Nephron (organoid): ENCODE measurements around the gene ELOB.
A peak's percentile ranks its signal among the peaks of the same experiment; 100 is the strongest.

Experiments used
- H3K27ac Mint-ChIP-seq, 3 experiments: 2 replicates each; pipeline ENCODE4 v1.8.0; 2020; ENCODE audit warnings: mixed read lengths in 3 of 3, mild to moderate bottlenecking in 2 of 3, moderate library complexity in 1 of 3
- H3K27me3 Mint-ChIP-seq: 2 replicates; pipeline ENCODE4 v1.8.0; 2021; ENCODE audit warnings: low read depth, mild to moderate bottlenecking, moderate library complexity, mixed read lengths
- H3K36me3 Mint-ChIP-seq: 2 replicates; pipeline ENCODE4 v1.8.0; 2020; ENCODE audit warnings: low read depth, mixed read lengths
- H3K4me1 Mint-ChIP-seq: 2 replicates; pipeline ENCODE4 v1.8.0; 2020; ENCODE audit warnings: mixed read lengths
- H3K4me3 Mint-ChIP-seq, 3 experiments: 2 replicates each; pipeline ENCODE4 v1.8.0; 2020; ENCODE audit warnings: mild to moderate bottlenecking in 3 of 3, mixed read lengths in 3 of 3, moderate library complexity in 2 of 3
- H3K9me3 Mint-ChIP-seq: 2 replicates; pipeline ENCODE4 v1.8.0; 2020; ENCODE audit warnings: mixed read lengths
- TF ChIP-seq, protein P1 (sequence below), 3 experiments: fragments of 200-600 bp; sonication (generic); IDR thresholded peaks; one replicate each; pipeline ENCODE4 v1.5.0; 2021; ENCODE audit warnings: antibody characterized with exemption in 3 of 3; ENCODE audit not compliant: unreplicated experiment in 3 of 3

ELOB gene

DNA sequence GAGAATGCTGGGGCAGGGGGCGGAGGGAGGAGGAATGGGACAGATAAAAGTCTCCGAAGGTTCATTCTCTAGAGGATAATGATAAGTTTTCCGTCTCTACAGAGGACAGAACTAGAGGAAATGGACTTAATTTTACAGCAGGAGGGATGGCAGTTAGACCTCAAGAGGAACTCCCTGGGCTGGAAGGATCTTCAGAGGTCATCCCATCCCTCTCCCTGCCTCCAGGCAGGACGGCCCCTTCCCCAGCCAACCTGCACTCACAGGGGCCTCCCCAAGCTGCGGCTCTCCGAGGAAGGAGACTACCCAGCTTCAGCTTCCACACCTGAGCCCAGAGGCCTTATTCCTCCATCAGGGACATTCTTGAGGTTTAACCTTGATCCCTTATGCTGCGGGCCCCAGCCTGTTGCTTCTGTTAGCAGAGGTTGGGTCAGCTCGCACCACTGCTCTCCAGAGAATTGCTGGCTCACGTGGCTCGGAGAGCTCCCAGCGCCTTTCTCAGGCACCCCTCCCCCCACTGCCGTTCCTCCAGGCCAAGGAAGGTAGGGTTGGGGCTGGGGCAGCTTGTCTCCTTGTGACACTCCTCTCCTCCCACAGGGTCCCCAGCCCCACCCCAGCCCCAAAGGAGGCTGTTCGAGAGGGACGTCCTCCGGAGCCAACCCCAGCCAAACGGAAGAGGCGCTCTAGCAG is 8.5 kb downstream of the ELOB start:
- H3K27me3 Mint-ChIP-seq = no peaks in the 10 kb centered on the region
- peaks cover 92% of the 10 kb centered on the region for H3K36me3 Mint-ChIP-seq
- TF ChIP-seq, protein P1, sequence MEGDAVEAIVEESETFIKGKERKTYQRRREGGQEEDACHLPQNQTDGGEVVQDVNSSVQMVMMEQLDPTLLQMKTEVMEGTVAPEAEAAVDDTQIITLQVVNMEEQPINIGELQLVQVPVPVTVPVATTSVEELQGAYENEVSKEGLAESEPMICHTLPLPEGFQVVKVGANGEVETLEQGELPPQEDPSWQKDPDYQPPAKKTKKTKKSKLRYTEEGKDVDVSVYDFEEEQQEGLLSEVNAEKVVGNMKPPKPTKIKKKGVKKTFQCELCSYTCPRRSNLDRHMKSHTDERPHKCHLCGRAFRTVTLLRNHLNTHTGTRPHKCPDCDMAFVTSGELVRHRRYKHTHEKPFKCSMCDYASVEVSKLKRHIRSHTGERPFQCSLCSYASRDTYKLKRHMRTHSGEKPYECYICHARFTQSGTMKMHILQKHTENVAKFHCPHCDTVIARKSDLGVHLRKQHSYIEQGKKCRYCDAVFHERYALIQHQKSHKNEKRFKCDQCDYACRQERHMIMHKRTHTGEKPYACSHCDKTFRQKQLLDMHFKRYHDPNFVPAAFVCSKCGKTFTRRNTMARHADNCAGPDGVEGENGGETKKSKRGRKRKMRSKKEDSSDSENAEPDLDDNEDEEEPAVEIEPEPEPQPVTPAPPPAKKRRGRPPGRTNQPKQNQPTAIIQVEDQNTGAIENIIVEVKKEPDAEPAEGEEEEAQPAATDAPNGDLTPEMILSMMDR (IDR thresholded peaks at IDR 0.05; ENCODE audit: unreplicated experiment in 3 of 3) = no peak
- H3K9me3 Mint-ChIP-seq = peaks cover 8% of the 10 kb centered on the region
- peak overlapping the region in 1 of 3 experiments; percentile 76 for H3K27ac Mint-ChIP-seq
- no peak overlapping the region for H3K4me3 Mint-ChIP-seq
- H3K4me1 Mint-ChIP-seq = peaks cover 25% of the 10 kb centered on the region

DNA sequence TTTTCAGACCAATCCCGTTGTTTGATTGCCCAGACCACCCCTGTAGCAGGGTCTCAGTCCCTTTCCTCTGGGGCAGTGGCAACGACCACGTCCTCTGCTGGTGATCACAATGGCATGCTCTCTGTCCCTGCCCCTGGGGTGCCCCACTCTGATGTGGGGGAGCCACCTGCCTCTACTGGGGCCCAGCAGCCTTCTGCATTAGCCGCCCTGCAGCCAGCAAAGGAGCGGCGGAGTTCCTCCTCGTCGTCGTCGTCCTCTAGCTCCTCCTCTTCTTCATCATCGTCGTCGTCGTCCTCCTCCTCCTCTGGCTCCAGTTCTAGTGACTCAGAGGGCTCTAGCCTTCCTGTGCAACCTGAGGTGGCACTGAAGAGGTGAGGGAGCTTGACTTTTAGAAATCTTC is 9.2 kb downstream of the ELOB start:
- no peak overlapping the region for H3K4me3 Mint-ChIP-seq
- H3K9me3 Mint-ChIP-seq = peaks cover 15% of the 10 kb centered on the region
- peaks cover 25% of the 10 kb centered on the region for H3K4me1 Mint-ChIP-seq
- H3K27ac Mint-ChIP-seq = peak overlapping the region in 1 of 3 experiments; percentile 76
- H3K27me3 Mint-ChIP-seq = no peaks in the 10 kb centered on the region
- peaks cover 96% of the 10 kb centered on the region for H3K36me3 Mint-ChIP-seq
- TF ChIP-seq, protein P1 (IDR thresholded peaks at IDR 0.05; ENCODE audit: unreplicated experiment in 3 of 3) = no peak

DNA sequence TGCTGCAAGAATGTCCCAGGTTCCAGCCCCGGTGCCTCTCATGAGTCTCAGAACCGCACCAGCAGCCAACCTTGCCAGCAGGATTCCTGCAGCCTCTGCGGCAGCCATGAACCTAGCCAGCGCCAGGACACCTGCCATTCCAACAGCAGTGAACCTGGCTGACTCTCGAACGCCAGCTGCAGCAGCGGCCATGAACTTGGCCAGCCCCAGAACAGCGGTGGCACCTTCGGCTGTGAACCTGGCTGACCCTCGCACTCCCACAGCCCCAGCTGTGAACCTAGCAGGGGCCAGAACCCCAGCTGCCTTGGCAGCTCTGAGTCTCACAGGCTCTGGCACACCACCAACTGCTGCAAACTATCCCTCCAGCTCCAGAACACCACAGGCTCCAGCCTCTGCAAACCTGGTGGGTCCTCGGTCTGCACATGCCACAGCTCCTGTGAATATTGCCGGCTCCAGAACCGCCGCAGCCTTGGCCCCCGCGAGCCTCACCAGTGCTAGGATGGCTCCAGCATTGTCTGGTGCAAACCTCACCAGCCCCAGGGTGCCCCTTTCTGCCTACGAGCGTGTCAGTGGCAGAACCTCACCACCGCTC is 9.8 kb downstream of the ELOB start:
- H3K27me3 Mint-ChIP-seq = no peaks in the 10 kb centered on the region
- no peak overlapping the region for H3K4me3 Mint-ChIP-seq
- H3K9me3 Mint-ChIP-seq = peaks cover 21% of the 10 kb centered on the region
- H3K27ac Mint-ChIP-seq = no peak overlapping the region
- peaks cover 18% of the 10 kb centered on the region for H3K4me1 Mint-ChIP-seq
- H3K36me3 Mint-ChIP-seq = peaks cover 96% of the 10 kb centered on the region
- TF ChIP-seq, protein P1 (IDR thresholded peaks at IDR 0.05; ENCODE audit: unreplicated experiment in 3 of 3) = no peak

DNA sequence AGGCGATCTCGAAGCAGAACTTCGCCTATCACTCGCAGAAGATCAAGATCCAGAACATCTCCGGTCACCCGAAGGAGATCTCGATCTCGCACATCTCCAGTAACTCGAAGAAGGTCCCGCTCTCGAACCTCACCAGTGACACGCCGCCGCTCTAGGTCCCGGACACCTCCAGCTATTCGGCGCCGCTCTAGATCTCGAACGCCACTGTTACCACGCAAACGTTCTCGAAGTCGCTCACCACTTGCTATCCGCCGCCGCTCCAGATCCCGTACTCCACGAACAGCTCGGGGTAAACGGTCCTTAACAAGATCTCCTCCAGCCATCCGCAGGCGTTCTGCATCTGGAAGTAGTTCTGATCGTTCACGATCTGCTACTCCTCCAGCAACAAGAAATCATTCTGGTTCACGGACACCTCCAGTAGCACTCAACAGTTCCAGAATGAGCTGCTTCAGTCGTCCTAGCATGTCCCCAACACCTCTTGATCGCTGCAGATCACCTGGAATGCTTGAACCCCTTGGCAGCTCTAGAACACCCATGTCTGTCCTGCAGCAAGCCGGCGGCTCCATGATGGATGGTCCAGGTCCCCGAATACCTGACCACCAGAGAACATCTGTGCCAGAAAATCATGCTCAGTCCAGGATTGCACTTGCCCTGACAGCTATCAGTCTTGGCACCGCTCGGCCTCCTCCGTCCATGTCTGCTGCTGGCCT is 10.5 kb downstream of the ELOB start:
- no peaks in the 10 kb centered on the region for H3K27me3 Mint-ChIP-seq
- peaks cover 26% of the 10 kb centered on the region for H3K9me3 Mint-ChIP-seq
- peak overlapping the region in 1 of 3 experiments; percentile 60 for H3K27ac Mint-ChIP-seq
- no peak overlapping the region for H3K4me3 Mint-ChIP-seq
- peaks cover 15% of the 10 kb centered on the region for H3K4me1 Mint-ChIP-seq
- TF ChIP-seq, protein P1 (IDR thresholded peaks at IDR 0.05; ENCODE audit: unreplicated experiment in 3 of 3) = no peak
- H3K36me3 Mint-ChIP-seq = peaks cover 96% of the 10 kb centered on the region

DNA sequence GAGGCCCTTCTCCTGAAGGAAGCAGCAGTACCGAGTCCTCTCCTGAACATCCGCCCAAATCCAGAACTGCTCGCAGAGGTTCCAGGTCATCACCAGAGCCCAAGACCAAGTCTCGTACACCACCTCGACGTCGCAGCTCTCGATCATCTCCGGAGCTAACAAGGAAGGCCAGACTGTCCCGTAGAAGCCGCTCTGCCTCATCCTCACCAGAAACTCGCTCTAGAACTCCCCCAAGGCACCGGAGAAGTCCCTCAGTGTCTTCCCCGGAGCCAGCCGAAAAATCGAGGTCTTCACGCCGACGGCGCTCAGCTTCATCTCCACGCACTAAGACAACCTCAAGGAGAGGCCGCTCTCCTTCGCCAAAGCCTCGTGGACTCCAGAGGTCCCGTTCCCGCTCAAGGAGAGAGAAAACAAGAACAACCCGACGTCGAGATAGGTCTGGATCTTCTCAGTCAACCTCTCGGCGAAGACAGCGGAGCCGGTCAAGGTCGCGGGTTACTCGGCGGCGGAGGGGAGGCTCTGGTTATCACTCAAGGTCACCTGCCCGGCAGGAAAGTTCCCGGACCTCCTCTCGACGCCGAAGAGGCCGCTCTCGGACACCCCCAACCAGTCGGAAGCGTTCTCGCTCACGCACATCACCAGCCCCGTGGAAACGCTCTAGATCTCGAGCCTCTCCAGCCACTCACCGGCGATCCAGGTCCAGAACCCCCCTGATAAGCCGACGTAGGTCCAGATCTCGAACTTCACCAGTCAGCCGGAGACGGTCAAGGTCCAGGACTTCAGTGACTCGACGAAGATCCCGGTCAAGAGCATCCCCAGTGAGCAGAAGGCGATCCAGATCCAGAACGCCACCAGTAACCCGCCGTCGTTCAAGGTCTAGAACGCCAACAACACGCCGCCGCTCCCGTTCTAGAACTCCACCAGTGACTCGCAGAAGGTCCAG is 11.3 kb downstream of the ELOB start:
- Mint-ChIP-seq H3K36me3 (peaks cover 96% of the 10 kb centered on the region), H3K4me3 (no peak overlapping the region), H3K27ac (no peak overlapping the region), H3K27me3 (no peaks in the 10 kb centered on the region), H3K4me1 (peaks cover 8% of the 10 kb centered on the region), H3K9me3 (peaks cover 32% of the 10 kb centered on the region)
- TF ChIP-seq, protein P1 (IDR thresholded peaks at IDR 0.05; ENCODE audit: unreplicated experiment in 3 of 3) = no peak
